ENCODE measurements around the gene TPRG1. TPM values are rescaled to one million over a fixed set of nuclear protein-coding genes. Genes with fewer than 3 reads are reported as not detected.

TPRG1 gene
- total and polyA plus RNA-seq, 7 donors: 0.78 to 24.5 (median 9.9) TPM

DNA sequence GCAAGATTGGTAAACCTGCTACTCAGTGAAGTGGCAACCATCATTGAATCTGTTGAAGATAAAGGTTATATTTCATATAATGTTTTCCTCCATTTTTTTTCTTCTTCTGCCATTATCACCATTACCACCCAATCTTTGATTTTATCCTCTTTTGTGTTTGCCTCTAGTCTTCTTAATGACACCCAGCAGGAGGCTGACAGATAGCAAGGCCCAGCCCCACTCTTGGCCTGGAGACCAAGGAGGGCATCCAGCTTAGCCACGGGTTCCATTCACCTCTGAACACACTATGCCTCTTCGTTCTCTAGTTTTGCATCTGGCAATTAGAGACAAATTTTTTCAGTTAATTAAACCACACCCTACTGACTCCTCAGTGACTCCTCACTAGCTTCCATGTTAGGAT is 129.7 kb downstream of the TPRG1 start:
- 75 to 85% (median 78%) methylated on average over 2 of the region's 2 CpGs for WGBS, 3 donors
- H3K4me3 ChIP-seq: no peak overlapping the region
- ATAC-seq: no peak
- H3K27ac ChIP-seq: no peak overlapping the region
- H3K27me3 ChIP-seq (ENCODE audit: insufficient read depth in 3 of 3, low read length in 2 of 3): no peaks in the 10 kb centered on the region
- H3K9me3 ChIP-seq: no peaks in the 10 kb centered on the region
- no peaks in the 10 kb centered on the region for H3K36me3 ChIP-seq (ENCODE audit: insufficient read depth in 1 of 2, low read depth in 1 of 2)
- TF ChIP-seq, protein P1, sequence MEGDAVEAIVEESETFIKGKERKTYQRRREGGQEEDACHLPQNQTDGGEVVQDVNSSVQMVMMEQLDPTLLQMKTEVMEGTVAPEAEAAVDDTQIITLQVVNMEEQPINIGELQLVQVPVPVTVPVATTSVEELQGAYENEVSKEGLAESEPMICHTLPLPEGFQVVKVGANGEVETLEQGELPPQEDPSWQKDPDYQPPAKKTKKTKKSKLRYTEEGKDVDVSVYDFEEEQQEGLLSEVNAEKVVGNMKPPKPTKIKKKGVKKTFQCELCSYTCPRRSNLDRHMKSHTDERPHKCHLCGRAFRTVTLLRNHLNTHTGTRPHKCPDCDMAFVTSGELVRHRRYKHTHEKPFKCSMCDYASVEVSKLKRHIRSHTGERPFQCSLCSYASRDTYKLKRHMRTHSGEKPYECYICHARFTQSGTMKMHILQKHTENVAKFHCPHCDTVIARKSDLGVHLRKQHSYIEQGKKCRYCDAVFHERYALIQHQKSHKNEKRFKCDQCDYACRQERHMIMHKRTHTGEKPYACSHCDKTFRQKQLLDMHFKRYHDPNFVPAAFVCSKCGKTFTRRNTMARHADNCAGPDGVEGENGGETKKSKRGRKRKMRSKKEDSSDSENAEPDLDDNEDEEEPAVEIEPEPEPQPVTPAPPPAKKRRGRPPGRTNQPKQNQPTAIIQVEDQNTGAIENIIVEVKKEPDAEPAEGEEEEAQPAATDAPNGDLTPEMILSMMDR (IDR thresholded peaks at IDR 0.05): no peak
- H3K4me1 ChIP-seq: peaks cover 12% of the 10 kb centered on the region
- intact Hi-C loops (cut with DNase I): no loop called here
- DNase-seq: no peak

DNA sequence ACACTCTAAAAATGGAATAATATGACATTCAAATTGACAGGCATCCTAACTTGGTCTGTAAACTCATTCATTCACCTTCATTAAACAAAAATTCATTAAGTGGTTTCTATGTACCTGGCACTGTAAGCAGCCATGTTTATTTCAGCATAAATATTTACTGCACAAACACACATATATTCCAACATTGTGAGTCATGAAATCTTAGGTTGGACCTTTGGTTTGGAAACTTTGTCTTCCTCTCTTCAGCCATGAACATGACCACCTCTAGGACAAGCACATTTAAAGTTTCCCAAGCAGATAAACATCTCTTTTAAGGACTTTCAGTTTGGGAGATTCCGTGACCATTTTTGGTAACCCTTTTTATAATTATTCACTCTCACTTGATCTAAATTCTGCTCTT is 131.8 kb downstream of the TPRG1 start:
- DNase-seq (no peak), ATAC-seq (no peak)
- peaks cover 15% of the 10 kb centered on the region for H3K4me1 ChIP-seq
- H3K36me3 ChIP-seq (ENCODE audit: insufficient read depth in 1 of 2, low read depth in 1 of 2): no peaks in the 10 kb centered on the region
- TF ChIP-seq, protein P1 (IDR thresholded peaks at IDR 0.05): no peak
- no peaks in the 10 kb centered on the region for H3K9me3 ChIP-seq
- peak overlapping the region; percentile 72 for H3K27ac ChIP-seq
- H3K4me3 ChIP-seq: no peak overlapping the region
- H3K27me3 ChIP-seq (ENCODE audit: insufficient read depth in 3 of 3, low read length in 2 of 3): no peaks in the 10 kb centered on the region
- 0 to 76% (median 0%) methylated on average over 1 of the region's 1 CpG for WGBS, 3 donors
- intact Hi-C loops (cut with DNase I): no loop called here

- TF ChIP-seq, protein P1 (IDR thresholded peaks at IDR 0.05): no peak
- Histone ChIP-seq H3K27me3 (ENCODE audit: insufficient read depth in 3 of 3, low read length in 2 of 3) (no peaks in the 10 kb centered on the region), H3K4me1 (peaks cover 17% of the 10 kb centered on the region), H3K9me3 (no peaks in the 10 kb centered on the region), H3K27ac (peak overlapping the region; percentile 72), H3K4me3 (no peak overlapping the region), H3K36me3 (ENCODE audit: insufficient read depth in 1 of 2, low read depth in 1 of 2) (no peaks in the 10 kb centered on the region)
- intact Hi-C loops (cut with DNase I): no loop called here
- ATAC-seq: peak in 2 of 4 donors; percentile 34 to 66
- WGBS, 3 donors: 60 to 72% (median 66%) methylated on average over 10 of the region's 10 CpGs
- no peak for DNase-seq
Measured at GRCh38 chr3:189304465-189305351, 132.9 kb downstream of the TPRG1 start.

DNA sequence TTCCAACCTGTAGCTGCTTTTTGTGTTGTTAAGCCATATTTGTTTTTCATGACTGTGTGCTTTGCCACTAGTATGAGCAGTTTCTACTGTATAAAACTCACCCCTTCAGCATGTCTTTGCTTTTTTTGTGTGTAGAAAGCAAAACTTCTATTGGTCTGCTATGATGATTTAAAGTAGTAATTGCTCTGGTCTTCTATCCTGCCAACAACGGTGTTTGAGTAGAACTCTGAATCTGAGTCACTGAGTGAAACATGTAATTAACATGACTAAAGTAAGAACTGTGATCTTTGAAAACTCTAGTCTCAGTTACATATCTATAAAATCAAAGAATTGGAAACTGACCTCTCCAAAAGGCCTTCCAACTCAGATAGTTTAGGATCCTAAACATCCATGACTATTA is 133.6 kb downstream of the TPRG1 start:
- no peaks in the 10 kb centered on the region for H3K36me3 ChIP-seq (ENCODE audit: insufficient read depth in 1 of 2, low read depth in 1 of 2)

More for the DNA sequence above, 133.6 kb downstream of the TPRG1 start:
- Histone ChIP-seq H3K4me3 (no peak overlapping the region), H3K27me3 (ENCODE audit: insufficient read depth in 3 of 3, low read length in 2 of 3) (no peaks in the 10 kb centered on the region), H3K4me1 (peaks cover 17% of the 10 kb centered on the region), H3K9me3 (no peaks in the 10 kb centered on the region), H3K27ac (peak overlapping the region; percentile 72)
- 50 to 82% (median 53%) methylated on average over 1 of the region's 1 CpG for WGBS, 3 donors
- TF ChIP-seq, protein P1 (IDR thresholded peaks at IDR 0.05): no peak
- intact Hi-C loops (cut with DNase I): no loop called here
- DNase-seq: no peak
- no peak for ATAC-seq
